ENCODE measurements around the gene ZNF646. TPM values are rescaled to one million over a fixed set of nuclear protein-coding genes. Genes with fewer than 3 reads are reported as not detected.

ZNF646 gene
- total and polyA plus RNA-seq, 2 of the 13 experiments (the other 11 are each of a cell fraction or from before 2014, with no cell fraction given) = 3.4 to 10.9 TPM

GRCh38 chr16:31130899-31131298 is 56.7 kb downstream of the ZNF646 start (continued):
- TF ChIP-seq ZNF709 (CRISPR knock-in tag; IDR thresholded peaks at IDR 0.05) (no peak), ADNP (CRISPR knock-in tag; IDR thresholded peaks at IDR 0.05) (no peak), ARID2 (CRISPR knock-in tag; IDR thresholded peaks at IDR 0.05; ENCODE audit: borderline replicate concordance) (no peak), MTA1 (CRISPR knock-in tag; IDR thresholded peaks at IDR 0.05; ENCODE audit: borderline replicate concordance) (no peak), MXD3 (CRISPR knock-in tag; IDR thresholded peaks at IDR 0.05) (no peak), ZNF878 (CRISPR knock-in tag; IDR thresholded peaks at IDR 0.05) (no peak), ZNF614 (CRISPR knock-in tag; IDR thresholded peaks at IDR 0.05; ENCODE audit: borderline replicate concordance) (no peak), CSRNP2 (CRISPR knock-in tag; conservative IDR thresholded peaks at IDR 0.05; ENCODE audit: low read depth) (no peak), FOXP1 (IDR thresholded peaks at IDR 0.05) (no peak), FOXP1 (CRISPR knock-in tag; IDR thresholded peaks at IDR 0.05) (no peak)

- H3K27me3 ChIP-seq (ENCODE audit: control insufficient read depth in 1 of 2, insufficient read depth in 2 of 2, low read length in 2 of 2) = peaks cover 2 to 3% of the 10 kb centered on the region in 2 experiments; a peak in 2 of 5 replicates
- DNase-seq (ENCODE audit: low spot score) (no peak), ATAC-seq (no peak), FAIRE-seq (no peak)
- H3K4me3 ChIP-seq (replicated peaks in 1 of 3; ENCODE audit: insufficient read depth in 1 of 3, low read depth in 2 of 3, low read length in 3 of 3) = no peak overlapping the region
- BruUV-seq (replicated peaks) = no TSS peak
- H3K9ac ChIP-seq (ENCODE audit: insufficient read depth, low read depth, low read length) = no peak overlapping the region
- no peak overlapping the region for H3K4me2 ChIP-seq (ENCODE audit: low read depth, low read length)
- intact Hi-C loops (cut with micrococcal nuclease; ENCODE audit: unreplicated experiment) (no loop called here), in situ Hi-C loops (cut with HindIII; ENCODE audit: extremely low pct_ligation_motif_present, low pct_unique_long_range_greater_than_20kb) (no loop called here)
- peaks cover 17 to 18% of the 10 kb centered on the region in 2 experiments; a peak in 4 of 5 replicates for H3K36me3 ChIP-seq (replicated peaks in 1 of 2; ENCODE audit: control insufficient read depth in 1 of 2, insufficient read depth in 2 of 2, low read length in 2 of 2)
- H4K20me1 ChIP-seq (ENCODE audit: insufficient read depth, low read length) = no peaks in the 10 kb centered on the region
- H2AFZ ChIP-seq (ENCODE audit: low read length) = no peak overlapping the region
- ChIA-PET CTCF (ENCODE audit: low intra/inter-chr PET ratio, low total read pairs) (no interaction called here), POLR2A (interaction anchor here (1.7 to 4.2 kb wide), 2 partner anchors 14 kb away, joined by 8 to 17 read pairs; partner anchors contain the start of gene KAT8)
- WGBS (ENCODE audit: low lambda C conversion rate) = 98% methylated on average over 10 of the region's 11 CpGs
- no peaks in the 10 kb centered on the region for H3K9me3 ChIP-seq (ENCODE audit: low read length)
- no peak overlapping the region for H3K27ac ChIP-seq (ENCODE audit: extremely low read length, insufficient read depth, low read length)
- no peaks in the 10 kb centered on the region for H3K79me2 ChIP-seq (ENCODE audit: insufficient read depth, low read length)
- H3K4me1 ChIP-seq (ENCODE audit: insufficient read depth, low read length) = peaks cover 29% of the 10 kb centered on the region
- TF ChIP-seq MAF1 (CRISPR knock-in tag; IDR thresholded peaks at IDR 0.05; ENCODE audit: borderline replicate concordance) = no peak
- no peak for TF ChIP-seq ZXDC (CRISPR knock-in tag; IDR thresholded peaks at IDR 0.05)
- TF ChIP-seq ZNF773 (CRISPR knock-in tag; IDR thresholded peaks at IDR 0.05; ENCODE audit: borderline replicate concordance) = no peak
- no peak for TF ChIP-seq ZNF766 (CRISPR knock-in tag; IDR thresholded peaks at IDR 0.05; ENCODE audit: borderline replicate concordance)
- TF ChIP-seq GRHL1 (CRISPR knock-in tag; conservative IDR thresholded peaks at IDR 0.05) = no peak
- no peak for TF ChIP-seq SNAPC5 (CRISPR knock-in tag; IDR thresholded peaks at IDR 0.05; ENCODE audit: borderline replicate concordance)
Observed at GRCh38 chr16:31131416-31131815, 57.2 kb downstream of the ZNF646 start.
